ENCODE measurements around the gene CELA3A. TPM values are rescaled to one million over a fixed set of nuclear protein-coding genes. Genes with fewer than 3 reads are reported as not detected.

CELA3A gene
- total RNA-seq, 2 donors from 2014 or later: not detected

GRCh38 chr1:22052115-22053016, 50.9 kb downstream of the CELA3A start, which contains the start of gene CDC42:
Gene CDC42, plus strand, starts transcription at chr1:22052709. Its CDS starts 25,770 bp downstream, at chr1:22078479.
- DNase-seq (ENCODE audit: low spot score in 2 of 2) (peak; percentile 94 to 98), ATAC-seq (peak; percentile 84 to 87)
- no peaks in the 10 kb centered on the region for H3K9me3 Mint-ChIP-seq
- H3K36me3 Mint-ChIP-seq: peaks cover 5 to 38% of the 10 kb centered on the region in 2 donors
- peak within 1 kb of the TSS; percentile 99 to 100 for H3K27ac Mint-ChIP-seq

- Mint-ChIP-seq H3K27ac (peak overlapping the region; percentile 99 to 100), H3K9me3 (no peaks in the 10 kb centered on the region), H3K36me3 (peaks cover 5 to 47% of the 10 kb centered on the region in 2 donors)
- peak; percentile 48 to 80 for DNase-seq (ENCODE audit: low spot score in 2 of 2)
- peak; percentile 21 to 37 for ATAC-seq
These were observed 51.8 kb downstream of the CELA3A start for GRCh38 chr1:22053017-22053860.

GRCh38 chr1:22053861-22054770, 52.7 kb downstream of the CELA3A start:
- ATAC-seq: peak; percentile 46 to 58
- peak overlapping the region; percentile 99 to 100 for H3K27ac Mint-ChIP-seq

GRCh38 chr1:22055463-22055862, 54.0 kb downstream of the CELA3A start:
- DNase-seq (ENCODE audit: low spot score in 2 of 2) (no peak), ATAC-seq (no peak)
- Mint-ChIP-seq H3K27ac (peak overlapping the region; percentile 92 to 100), H3K36me3 (peaks cover 5 to 48% of the 10 kb centered on the region in 2 donors), H3K9me3 (no peaks in the 10 kb centered on the region)

More at GRCh38 chr1:22053861-22054770, 52.7 kb downstream of the CELA3A start:
- peak in 1 of 2 donors; percentile 19 for DNase-seq (ENCODE audit: low spot score in 2 of 2)
- Mint-ChIP-seq H3K9me3 (no peaks in the 10 kb centered on the region), H3K36me3 (peaks cover 5 to 48% of the 10 kb centered on the region in 2 donors)

- DNase-seq (ENCODE audit: low spot score in 2 of 2): no peak
- Mint-ChIP-seq H3K36me3 (peaks cover 5 to 48% of the 10 kb centered on the region in 2 donors), H3K9me3 (no peaks in the 10 kb centered on the region), H3K27ac (peak overlapping the region; percentile 53 to 92)
- ATAC-seq: no peak
These were observed 54.6 kb downstream of the CELA3A start for GRCh38 chr1:22056043-22056442.

- Mint-ChIP-seq H3K9me3 (no peaks in the 10 kb centered on the region), H3K36me3 (peaks cover 5 to 48% of the 10 kb centered on the region in 2 donors), H3K27ac (peak overlapping the region; percentile 53 to 74)
- DNase-seq (ENCODE audit: low spot score in 2 of 2) (no peak), ATAC-seq (no peak)
These were observed 55.5 kb downstream of the CELA3A start for GRCh38 chr1:22056936-22057335.

- ATAC-seq: no peak
- Mint-ChIP-seq H3K9me3 (no peaks in the 10 kb centered on the region), H3K27ac (peak overlapping the region; percentile 53 to 74), H3K36me3 (peaks cover 5 to 48% of the 10 kb centered on the region in 2 donors)
- DNase-seq (ENCODE audit: low spot score in 2 of 2): no peak
These were observed 56.4 kb downstream of the CELA3A start for GRCh38 chr1:22057861-22058260.

Other genes starting within 250 kb of the CELA3A start
- gene USP48, start 218.5 kb upstream of the CELA3A start, total RNA-seq: 100 to 1,000 TPM; 118 to 133 TPM
- gene LDLRAD2, start 189.4 kb upstream of the CELA3A start, total RNA-seq: under 1 TPM in 1 of 2 donors, not detected in 1; 0.08 TPM
- 10 to 100 TPM in 1 of 2 donors, 1 to 10 TPM in 1; 9.2 to 37.3 TPM for gene HSPG2, start 64.3 kb upstream of the CELA3A start, total RNA-seq
- gene CELA3B, start 24.6 kb upstream of the CELA3A start, total RNA-seq: not detected
- gene CDC42, start 51.1 kb downstream of the CELA3A start, total RNA-seq: 100 to 1,000 TPM; 266 to 331 TPM
- gene WNT4, start 141.4 kb downstream of the CELA3A start, total RNA-seq: not detected

Data from activated naive CD4-positive, alpha-beta T cell treated with anti-CD3 and anti-CD28 coated beads, Interleukin-2, amount 50 U/mL, for 72 hours (primary cell).